ENCODE measurements around the gene FST. TPM values are rescaled to one million over a fixed set of nuclear protein-coding genes. Genes with fewer than 3 reads are reported as not detected.

Gene FST
- total and polyA plus RNA-seq, 2 of the 8 experiments (the other 6 are each of a cell fraction or from before 2014, with no cell fraction given) = 16.6 to 17.5 TPM

Other genes starting within 250 kb of the FST start
- 75.9 and 77.0 TPM in 2 replicates for gene NDUFS4, start 80.0 kb downstream of the FST start, total RNA-seq (2021; fragmentation: NEBNext Ultra II Directional; extraction: Animal tissue kit (Norgen Biotek cat#: 25700))
- gene NDUFS4, start 80.0 kb downstream of the FST start, polyA plus RNA-seq (2011; rRNA removed) = 39.5 and 74.6 TPM in 2 replicates